ENCODE results near the gene KCNQ1.

Gene KCNQ1

GRCh38 chr11:2574553-2575535, 130.0 kb downstream of the KCNQ1 start:
- TF ChIP-seq CTCF (IDR thresholded peaks at IDR 0.05), result no peak

- no peak for TF ChIP-seq CTCF (IDR thresholded peaks at IDR 0.05)
Observed at GRCh38 chr11:2575591-2576051, 130.8 kb downstream of the KCNQ1 start.

GRCh38 chr11:2576111-2576510, 131.3 kb downstream of the KCNQ1 start:
- TF ChIP-seq CTCF (IDR thresholded peaks at IDR 0.05), result no peak

- TF ChIP-seq CTCF (IDR thresholded peaks at IDR 0.05), result no peak
Observed at GRCh38 chr11:2576549-2576948, 131.7 kb downstream of the KCNQ1 start.

- TF ChIP-seq CTCF (IDR thresholded peaks at IDR 0.05), result no peak
Observed at GRCh38 chr11:2577031-2577990, 132.5 kb downstream of the KCNQ1 start.

GRCh38 chr11:2577991-2578928, 133.5 kb downstream of the KCNQ1 start:
- no peak for TF ChIP-seq CTCF (IDR thresholded peaks at IDR 0.05)
